ENCODE measurements around the gene ARMC10. TPM values are rescaled to one million over a fixed set of nuclear protein-coding genes. Genes with fewer than 3 reads are reported as not detected.
"Not testable (repeated sequence)": the region's sequence is repeated elsewhere in the genome, so short reads cannot be mapped to it uniquely, and the experiment has no call there.

The ARMC10 gene
- total and polyA plus RNA-seq, 2 donors: 24.6 to 35.3 TPM

DNA sequence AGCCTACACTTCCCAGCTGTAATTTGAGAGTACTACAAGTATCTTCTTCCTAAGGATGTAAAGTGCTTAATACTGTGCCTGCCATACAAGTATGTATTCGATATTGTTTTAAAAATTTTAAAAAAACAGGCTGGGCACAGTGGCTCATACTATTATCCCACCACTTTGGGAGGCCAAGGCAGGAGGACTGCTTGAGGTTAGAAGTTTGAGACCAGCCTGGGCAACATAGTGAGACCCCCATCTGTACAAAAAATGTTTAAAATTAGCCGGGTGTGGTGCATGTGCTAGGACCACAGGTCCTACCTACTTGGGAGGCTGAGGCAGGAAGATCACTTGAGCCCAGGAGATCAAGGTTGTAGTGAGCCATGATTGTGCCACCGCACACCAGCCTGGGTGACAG, 8.3 kb downstream of the ARMC10 start:
- no peak for DNase-seq (ENCODE audit: low read depth in 6 of 9, low spot score in 9 of 9)
- Histone ChIP-seq H3K36me3 (ENCODE audit: control insufficient read depth in 2 of 2, insufficient read depth in 2 of 2, low read length in 1 of 2) (peaks cover 0 to 16% of the 10 kb centered on the region in 2 donors), H3K9me3 (ENCODE audit: control insufficient read depth in 2 of 2, insufficient read depth in 1 of 2, low read length in 1 of 2) (no peaks in the 10 kb centered on the region), H3K27ac (ENCODE audit: low read depth in 1 of 2, low read length in 1 of 2) (no peak overlapping the region), H3K27me3 (ENCODE audit: control insufficient read depth in 2 of 2, insufficient read depth in 1 of 2, low read length in 1 of 2) (no peaks in the 10 kb centered on the region), H3K4me3 (ENCODE audit: low read length in 2 of 2) (no peak overlapping the region), H3K4me1 (ENCODE audit: control insufficient read depth in 2 of 2, insufficient read depth in 2 of 2, low read length in 2 of 2) (peaks cover 0 to 2% of the 10 kb centered on the region in 2 donors)
- 97% methylated on average over 3 of the region's 3 CpGs for WGBS

GRCh38 chr7:103092321-103092720, 17.4 kb downstream of the ARMC10 start:
- H3K27me3 ChIP-seq (ENCODE audit: control insufficient read depth in 2 of 2, insufficient read depth in 1 of 2, low read length in 1 of 2); H3K4me3 ChIP-seq (ENCODE audit: low read length in 2 of 2); DNase-seq (ENCODE audit: low read depth in 6 of 9, low spot score in 9 of 9); H3K4me1 ChIP-seq (ENCODE audit: control insufficient read depth in 2 of 2, insufficient read depth in 2 of 2, low read length in 2 of 2); H3K27ac ChIP-seq (ENCODE audit: low read depth in 1 of 2, low read length in 1 of 2); H3K9me3 ChIP-seq (ENCODE audit: control insufficient read depth in 2 of 2, insufficient read depth in 1 of 2, low read length in 1 of 2): not testable (repeated sequence)
- H3K36me3 ChIP-seq (ENCODE audit: control insufficient read depth in 2 of 2, insufficient read depth in 2 of 2, low read length in 1 of 2): peaks cover 5 to 30% of the 10 kb centered on the region in 2 donors
- WGBS: 87% methylated on average over 4 of the region's 4 CpGs

DNA sequence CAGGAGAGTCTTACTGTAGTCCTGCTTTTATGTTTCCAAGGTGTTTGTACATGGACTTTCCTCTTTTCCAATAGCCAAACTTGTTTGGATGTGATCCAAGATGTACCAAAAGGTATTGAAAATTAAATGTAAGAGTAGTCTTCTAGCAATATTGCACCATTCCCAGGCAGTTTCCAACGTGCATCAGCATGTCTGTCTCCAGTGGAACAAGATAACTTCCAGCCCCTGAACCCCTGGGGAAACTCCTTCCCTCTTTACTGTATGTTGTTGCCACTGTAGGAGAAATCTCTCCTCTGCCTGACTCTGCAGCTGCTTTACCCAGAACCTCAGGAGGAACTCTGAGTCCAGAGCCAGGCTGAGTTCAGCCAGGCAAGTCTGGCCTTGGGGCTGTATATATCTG, 18.5 kb downstream of the ARMC10 start:
- peaks cover 5 to 30% of the 10 kb centered on the region in 2 donors for H3K36me3 ChIP-seq (ENCODE audit: control insufficient read depth in 2 of 2, insufficient read depth in 2 of 2, low read length in 1 of 2)
- no peak overlapping the region for H3K27ac ChIP-seq (ENCODE audit: low read depth in 1 of 2, low read length in 1 of 2)
- H3K4me3 ChIP-seq (ENCODE audit: low read length in 2 of 2): no peak overlapping the region
- H3K4me1 ChIP-seq (ENCODE audit: control insufficient read depth in 2 of 2, insufficient read depth in 2 of 2, low read length in 2 of 2): no peaks in the 10 kb centered on the region
- H3K27me3 ChIP-seq (ENCODE audit: control insufficient read depth in 2 of 2, insufficient read depth in 1 of 2, low read length in 1 of 2): no peaks in the 10 kb centered on the region
- no peaks in the 10 kb centered on the region for H3K9me3 ChIP-seq (ENCODE audit: control insufficient read depth in 2 of 2, insufficient read depth in 1 of 2, low read length in 1 of 2)
- no peak for DNase-seq (ENCODE audit: low read depth in 6 of 9, low spot score in 9 of 9)
- WGBS: 88% methylated on average over 1 of the region's 1 CpG

DNA sequence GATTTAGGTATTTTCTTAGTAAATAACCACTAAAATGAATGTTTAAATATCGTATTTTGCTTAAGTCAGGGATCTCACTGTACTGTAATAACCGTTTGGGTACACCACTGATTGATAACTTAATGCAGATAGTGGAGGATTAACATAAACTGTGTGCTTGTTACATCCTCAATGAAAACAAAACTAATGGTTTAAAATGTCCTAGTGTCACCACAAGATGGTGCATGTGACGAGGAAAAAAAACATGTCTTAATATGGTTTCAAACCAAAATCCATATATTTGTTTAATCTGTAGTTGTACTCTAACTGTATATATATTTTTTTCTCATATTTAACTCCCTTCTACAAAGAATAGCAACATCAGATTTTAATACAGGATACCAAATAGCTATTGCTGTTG, 19.2 kb downstream of the ARMC10 start:
- H3K4me1 ChIP-seq (ENCODE audit: control insufficient read depth in 2 of 2, insufficient read depth in 2 of 2, low read length in 2 of 2): no peaks in the 10 kb centered on the region
- DNase-seq (ENCODE audit: low read depth in 6 of 9, low spot score in 9 of 9): no peak
- no peaks in the 10 kb centered on the region for H3K27me3 ChIP-seq (ENCODE audit: control insufficient read depth in 2 of 2, insufficient read depth in 1 of 2, low read length in 1 of 2)
- H3K36me3 ChIP-seq (ENCODE audit: control insufficient read depth in 2 of 2, insufficient read depth in 2 of 2, low read length in 1 of 2): peaks cover 5 to 27% of the 10 kb centered on the region in 2 donors
- H3K27ac ChIP-seq (ENCODE audit: low read depth in 1 of 2, low read length in 1 of 2): no peak overlapping the region
- H3K9me3 ChIP-seq (ENCODE audit: control insufficient read depth in 2 of 2, insufficient read depth in 1 of 2, low read length in 1 of 2): no peaks in the 10 kb centered on the region
- H3K4me3 ChIP-seq (ENCODE audit: low read length in 2 of 2): no peak overlapping the region
- WGBS: 84% methylated on average over 3 of the region's 3 CpGs

DNA sequence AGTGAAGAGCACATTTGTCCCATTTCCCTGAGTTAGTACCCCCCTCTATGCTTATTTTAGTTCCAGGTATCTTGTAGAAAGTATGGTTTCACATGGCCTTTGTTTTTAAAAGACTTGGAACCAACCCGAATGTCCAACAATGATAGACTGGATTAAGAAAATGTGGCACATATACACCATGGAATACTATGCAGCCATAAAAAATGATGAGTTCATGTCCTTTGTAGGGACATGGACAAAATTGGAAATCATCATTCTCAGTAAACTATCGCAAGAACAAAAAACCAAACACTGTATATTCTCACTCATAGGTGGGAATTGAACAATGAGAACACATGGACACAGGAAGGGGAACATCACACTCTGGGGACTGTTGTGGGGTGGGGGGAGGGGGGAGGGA, 20.6 kb downstream of the ARMC10 start:
- not testable (repeated sequence) for H3K4me3 ChIP-seq (ENCODE audit: low read length in 2 of 2); DNase-seq (ENCODE audit: low read depth in 6 of 9, low spot score in 9 of 9); H3K27me3 ChIP-seq (ENCODE audit: control insufficient read depth in 2 of 2, insufficient read depth in 1 of 2, low read length in 1 of 2); H3K27ac ChIP-seq (ENCODE audit: low read depth in 1 of 2, low read length in 1 of 2); H3K9me3 ChIP-seq (ENCODE audit: control insufficient read depth in 2 of 2, insufficient read depth in 1 of 2, low read length in 1 of 2); H3K4me1 ChIP-seq (ENCODE audit: control insufficient read depth in 2 of 2, insufficient read depth in 2 of 2, low read length in 2 of 2)
- H3K36me3 ChIP-seq (ENCODE audit: control insufficient read depth in 2 of 2, insufficient read depth in 2 of 2, low read length in 1 of 2): peaks cover 5 to 21% of the 10 kb centered on the region in 2 donors
- WGBS: 96% methylated on average over 2 of the region's 2 CpGs

GRCh38 chr7:103097041-103097440, 22.1 kb downstream of the ARMC10 start:
- no peak for DNase-seq (ENCODE audit: low read depth in 6 of 9, low spot score in 9 of 9)
- no peaks in the 10 kb centered on the region for H3K9me3 ChIP-seq (ENCODE audit: control insufficient read depth in 2 of 2, insufficient read depth in 1 of 2, low read length in 1 of 2)
- peaks cover 5 to 26% of the 10 kb centered on the region in 2 donors for H3K36me3 ChIP-seq (ENCODE audit: control insufficient read depth in 2 of 2, insufficient read depth in 2 of 2, low read length in 1 of 2)
- WGBS: 98% methylated on average over 2 of the region's 2 CpGs
- H3K4me3 ChIP-seq (ENCODE audit: low read length in 2 of 2): no peak overlapping the region
- H3K4me1 ChIP-seq (ENCODE audit: control insufficient read depth in 2 of 2, insufficient read depth in 2 of 2, low read length in 2 of 2): no peaks in the 10 kb centered on the region
- H3K27me3 ChIP-seq (ENCODE audit: control insufficient read depth in 2 of 2, insufficient read depth in 1 of 2, low read length in 1 of 2): no peaks in the 10 kb centered on the region
- no peak overlapping the region for H3K27ac ChIP-seq (ENCODE audit: low read depth in 1 of 2, low read length in 1 of 2)

DNA sequence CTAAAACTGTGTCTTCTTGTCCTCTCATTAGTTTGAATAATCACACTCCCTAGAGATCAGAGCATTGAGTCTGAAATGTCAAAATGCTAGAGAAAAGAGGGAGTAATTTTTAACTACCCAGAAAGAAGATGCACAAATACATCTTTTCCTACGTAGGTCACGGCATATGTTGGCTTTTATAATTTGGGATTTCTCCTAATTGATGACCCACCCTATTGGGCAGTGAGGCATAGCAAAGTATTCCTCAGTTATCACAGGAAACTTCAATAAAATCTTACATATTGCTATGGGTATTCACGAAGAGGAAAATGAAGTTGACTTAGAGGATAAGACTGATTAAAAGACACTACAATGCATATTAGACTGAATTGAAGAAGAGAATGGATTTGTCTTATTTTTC, 25.4 kb downstream of the ARMC10 start:
- H3K4me1 ChIP-seq (ENCODE audit: control insufficient read depth in 2 of 2, insufficient read depth in 2 of 2, low read length in 2 of 2): no peaks in the 10 kb centered on the region
- DNase-seq (ENCODE audit: low read depth in 6 of 9, low spot score in 9 of 9): no peak
- H3K27me3 ChIP-seq (ENCODE audit: control insufficient read depth in 2 of 2, insufficient read depth in 1 of 2, low read length in 1 of 2): no peaks in the 10 kb centered on the region
- peaks cover 7 to 26% of the 10 kb centered on the region in 2 donors for H3K36me3 ChIP-seq (ENCODE audit: control insufficient read depth in 2 of 2, insufficient read depth in 2 of 2, low read length in 1 of 2)
- no peak overlapping the region for H3K4me3 ChIP-seq (ENCODE audit: low read length in 2 of 2)
- 81% methylated on average over 3 of the region's 3 CpGs for WGBS
- H3K27ac ChIP-seq (ENCODE audit: low read depth in 1 of 2, low read length in 1 of 2): no peak overlapping the region
- no peaks in the 10 kb centered on the region for H3K9me3 ChIP-seq (ENCODE audit: control insufficient read depth in 2 of 2, insufficient read depth in 1 of 2, low read length in 1 of 2)

DNA sequence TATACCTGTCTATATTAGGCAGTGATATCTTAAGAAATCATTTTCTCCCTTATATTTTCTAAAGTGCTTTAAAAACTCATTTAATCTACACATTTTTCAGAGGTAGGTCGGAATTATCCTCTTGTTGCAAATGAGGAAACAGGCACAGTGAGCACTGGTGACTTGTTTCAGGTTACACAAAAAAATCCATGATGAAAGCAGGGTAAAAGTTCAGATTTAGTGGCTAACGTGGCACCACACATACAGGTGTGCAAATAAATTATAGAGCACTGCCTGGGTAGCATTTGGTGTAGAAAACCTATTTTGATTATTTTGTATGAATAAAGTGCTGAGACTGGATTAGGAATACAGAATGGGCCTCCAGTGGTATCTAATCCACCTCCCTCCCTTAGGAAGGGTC, 26.6 kb downstream of the ARMC10 start:
- no peak for DNase-seq (ENCODE audit: low read depth in 6 of 9, low spot score in 9 of 9)
- Histone ChIP-seq H3K36me3 (ENCODE audit: control insufficient read depth in 2 of 2, insufficient read depth in 2 of 2, low read length in 1 of 2) (peaks cover 7 to 23% of the 10 kb centered on the region in 2 donors), H3K27ac (ENCODE audit: low read depth in 1 of 2, low read length in 1 of 2) (no peak overlapping the region), H3K4me1 (ENCODE audit: control insufficient read depth in 2 of 2, insufficient read depth in 2 of 2, low read length in 2 of 2) (no peaks in the 10 kb centered on the region), H3K9me3 (ENCODE audit: control insufficient read depth in 2 of 2, insufficient read depth in 1 of 2, low read length in 1 of 2) (no peaks in the 10 kb centered on the region), H3K27me3 (ENCODE audit: control insufficient read depth in 2 of 2, insufficient read depth in 1 of 2, low read length in 1 of 2) (no peaks in the 10 kb centered on the region), H3K4me3 (ENCODE audit: low read length in 2 of 2) (no peak overlapping the region)
- WGBS: 68% methylated on average over 2 of the region's 2 CpGs

GRCh38 chr7:103106005-103106702, 31.2 kb downstream of the ARMC10 start:
- Histone ChIP-seq H3K27me3 (ENCODE audit: control insufficient read depth in 2 of 2, insufficient read depth in 1 of 2, low read length in 1 of 2) (no peaks in the 10 kb centered on the region), H3K36me3 (ENCODE audit: control insufficient read depth in 2 of 2, insufficient read depth in 2 of 2, low read length in 1 of 2) (peaks cover 11 to 18% of the 10 kb centered on the region in 2 donors), H3K9me3 (ENCODE audit: control insufficient read depth in 2 of 2, insufficient read depth in 1 of 2, low read length in 1 of 2) (no peaks in the 10 kb centered on the region), H3K27ac (ENCODE audit: low read depth in 1 of 2, low read length in 1 of 2) (no peak overlapping the region), H3K4me3 (ENCODE audit: low read length in 2 of 2) (no peak overlapping the region), H3K4me1 (ENCODE audit: control insufficient read depth in 2 of 2, insufficient read depth in 2 of 2, low read length in 2 of 2) (no peaks in the 10 kb centered on the region)
- no peak for DNase-seq (ENCODE audit: low read depth in 6 of 9, low spot score in 9 of 9)
- WGBS: 95% methylated on average over 12 of the region's 12 CpGs

All from thymus (tissue), 11 donors.